ENCODE results near the gene ADRA2C.

DNA sequence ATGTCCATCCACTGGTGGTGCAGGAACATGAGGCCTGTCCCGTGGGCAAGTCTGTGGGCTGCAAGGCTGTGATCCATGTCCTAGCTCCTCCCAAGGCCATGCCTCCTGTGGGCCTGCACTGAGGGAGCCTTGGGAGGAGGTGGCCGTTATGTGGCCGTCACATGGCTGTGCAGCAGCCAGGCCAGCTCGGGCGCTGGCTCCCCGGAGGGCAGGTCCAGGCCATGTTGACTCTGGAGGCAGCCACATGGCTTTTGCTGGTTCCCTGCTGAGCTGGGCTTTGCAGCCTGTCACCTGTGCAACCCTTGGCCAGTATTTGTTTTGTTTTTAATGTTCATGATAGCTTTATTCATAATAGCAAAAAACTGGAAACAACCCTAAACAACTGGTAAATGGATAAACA lies 13.3 kb downstream of the ADRA2C start:
- TF ChIP-seq, protein P1, sequence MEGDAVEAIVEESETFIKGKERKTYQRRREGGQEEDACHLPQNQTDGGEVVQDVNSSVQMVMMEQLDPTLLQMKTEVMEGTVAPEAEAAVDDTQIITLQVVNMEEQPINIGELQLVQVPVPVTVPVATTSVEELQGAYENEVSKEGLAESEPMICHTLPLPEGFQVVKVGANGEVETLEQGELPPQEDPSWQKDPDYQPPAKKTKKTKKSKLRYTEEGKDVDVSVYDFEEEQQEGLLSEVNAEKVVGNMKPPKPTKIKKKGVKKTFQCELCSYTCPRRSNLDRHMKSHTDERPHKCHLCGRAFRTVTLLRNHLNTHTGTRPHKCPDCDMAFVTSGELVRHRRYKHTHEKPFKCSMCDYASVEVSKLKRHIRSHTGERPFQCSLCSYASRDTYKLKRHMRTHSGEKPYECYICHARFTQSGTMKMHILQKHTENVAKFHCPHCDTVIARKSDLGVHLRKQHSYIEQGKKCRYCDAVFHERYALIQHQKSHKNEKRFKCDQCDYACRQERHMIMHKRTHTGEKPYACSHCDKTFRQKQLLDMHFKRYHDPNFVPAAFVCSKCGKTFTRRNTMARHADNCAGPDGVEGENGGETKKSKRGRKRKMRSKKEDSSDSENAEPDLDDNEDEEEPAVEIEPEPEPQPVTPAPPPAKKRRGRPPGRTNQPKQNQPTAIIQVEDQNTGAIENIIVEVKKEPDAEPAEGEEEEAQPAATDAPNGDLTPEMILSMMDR (IDR thresholded peaks at IDR 0.05) = no peak
- no peak for TF ChIP-seq POLR2A (IDR thresholded peaks at IDR 0.05)
